NCI-H2029 treated with DMSO at 0.1 percent for 48 hours (cell line): ENCODE data around the gene RNF217.
A peak's percentile ranks its signal among the peaks of the same experiment; 100 is the strongest.
"Not testable (repeated sequence)": the region's sequence is repeated elsewhere in the genome, so short reads cannot be mapped to it uniquely, and the experiment has no call there.

ENCODE experiments used
- DNase-seq: peaks from one replicate; lab custom pipeline; 2025; lab: John Stamatoyannopoulos, UW

The RNF217 gene

DNA sequence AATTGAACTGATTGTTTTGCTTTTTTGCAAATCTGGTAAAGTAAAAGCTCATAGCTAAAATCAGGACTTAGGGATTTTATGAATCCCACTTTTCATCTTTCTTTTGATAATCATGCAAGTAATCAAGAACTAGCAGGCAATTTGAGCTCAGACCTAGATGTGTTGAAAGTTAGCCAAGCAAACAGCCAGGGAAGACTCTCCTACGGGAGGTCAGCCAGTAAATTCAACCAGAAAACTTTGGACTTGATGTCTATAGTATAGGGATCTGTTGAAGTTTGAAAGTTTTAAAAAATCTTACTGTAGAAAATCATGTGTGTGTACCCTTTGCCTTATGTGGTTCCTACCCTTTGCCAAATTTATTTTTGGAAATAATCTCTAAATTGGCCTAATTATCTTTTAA is 96.3 kb downstream of the RNF217 start:
- DNase-seq, result no peak

DNA sequence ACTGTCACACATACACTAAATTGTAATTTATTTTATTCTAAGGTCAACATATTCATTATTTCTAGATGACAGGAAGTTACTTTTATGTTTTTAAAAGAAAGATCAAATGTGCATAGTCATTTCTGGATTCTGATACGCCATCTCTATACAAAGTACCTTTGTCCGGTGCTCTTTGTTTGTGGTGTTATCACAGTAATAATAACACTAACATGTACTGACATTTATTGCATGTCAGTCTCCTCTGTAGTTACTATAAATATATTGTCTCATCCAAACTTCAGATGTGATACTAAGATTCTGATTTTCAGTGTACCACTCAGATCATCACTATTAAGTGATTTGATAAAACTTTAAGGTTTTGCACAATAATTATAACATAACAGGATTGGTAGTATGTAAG is 101.1 kb downstream of the RNF217 start:
- DNase-seq, result no peak

DNA sequence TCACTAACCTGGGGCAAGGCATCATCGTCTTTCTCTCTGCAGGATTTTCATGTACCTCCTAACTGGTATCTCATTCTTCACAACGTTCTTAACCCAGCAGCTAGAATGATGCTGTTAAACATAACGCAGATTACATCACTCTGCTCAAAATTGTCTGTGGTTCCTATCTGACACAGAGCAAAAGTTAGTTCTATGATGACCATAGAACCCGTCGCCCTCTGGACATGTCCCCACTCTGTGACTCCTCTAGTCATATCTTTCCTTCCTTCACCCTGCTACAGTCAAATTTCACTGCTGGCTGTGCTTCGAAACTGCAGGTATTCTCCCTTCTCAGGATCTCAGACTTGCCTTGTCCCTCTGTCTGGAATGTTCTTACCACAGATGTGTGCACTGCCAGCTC is 103.9 kb downstream of the RNF217 start:
- DNase-seq, result no peak

DNA sequence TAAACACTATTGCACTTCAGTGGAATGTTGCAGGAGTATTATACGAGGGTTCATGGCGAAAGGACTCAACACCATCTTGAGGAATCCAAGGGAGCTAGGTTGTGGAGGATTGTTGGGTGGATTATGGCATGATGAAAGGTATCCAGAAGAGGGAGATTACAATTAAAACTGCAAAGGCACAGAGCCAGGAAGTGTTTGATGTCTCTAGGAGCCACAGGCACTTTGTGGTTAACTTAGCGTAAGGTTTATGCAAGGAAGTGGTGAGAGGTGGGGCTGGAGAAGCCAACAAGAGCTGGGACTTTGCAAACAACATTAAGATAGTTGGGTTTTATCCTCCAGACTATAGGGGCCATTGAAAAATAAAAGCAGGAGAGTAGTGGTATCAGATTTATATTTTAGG is 104.7 kb downstream of the RNF217 start:
- no peak for DNase-seq

DNA sequence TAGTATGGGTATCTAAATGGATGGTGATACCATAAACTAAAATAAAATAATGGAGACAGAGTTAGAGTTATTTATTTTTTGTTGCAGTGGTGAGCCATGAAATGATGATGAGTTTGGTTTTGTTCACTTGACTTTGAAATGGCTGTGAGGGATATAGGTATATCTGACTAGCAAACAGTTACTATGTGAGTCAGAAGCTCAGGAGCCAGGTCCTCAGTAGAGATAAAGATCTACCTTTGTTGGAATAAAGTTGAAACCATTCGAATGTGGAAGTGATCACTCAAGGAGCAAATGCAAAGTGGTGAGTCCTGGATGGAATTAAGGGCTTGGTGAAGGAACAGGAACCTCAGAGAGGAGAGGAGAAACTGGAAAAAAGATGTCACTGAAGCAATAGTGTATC is 105.3 kb downstream of the RNF217 start:
- no peak for DNase-seq

DNA sequence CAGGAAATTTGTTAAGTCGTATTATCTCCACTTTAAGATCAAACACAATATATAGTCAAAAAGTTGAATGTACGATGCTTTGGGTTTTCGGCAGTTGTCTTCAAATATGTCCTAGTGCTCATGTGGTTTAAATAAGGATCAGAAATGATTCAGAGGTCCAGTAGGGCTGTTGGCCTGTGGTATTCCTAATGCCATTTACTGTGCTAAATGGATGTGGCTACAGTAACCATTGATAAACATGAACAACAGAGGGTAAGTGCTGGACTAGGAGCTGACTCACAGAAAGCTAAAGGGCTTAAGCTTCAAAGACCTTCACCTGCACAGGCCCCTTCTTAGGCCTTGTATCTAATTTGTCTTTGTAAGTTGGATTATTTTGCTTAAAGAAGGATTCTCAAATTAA is 110.8 kb downstream of the RNF217 start:
- no peak for DNase-seq

DNA sequence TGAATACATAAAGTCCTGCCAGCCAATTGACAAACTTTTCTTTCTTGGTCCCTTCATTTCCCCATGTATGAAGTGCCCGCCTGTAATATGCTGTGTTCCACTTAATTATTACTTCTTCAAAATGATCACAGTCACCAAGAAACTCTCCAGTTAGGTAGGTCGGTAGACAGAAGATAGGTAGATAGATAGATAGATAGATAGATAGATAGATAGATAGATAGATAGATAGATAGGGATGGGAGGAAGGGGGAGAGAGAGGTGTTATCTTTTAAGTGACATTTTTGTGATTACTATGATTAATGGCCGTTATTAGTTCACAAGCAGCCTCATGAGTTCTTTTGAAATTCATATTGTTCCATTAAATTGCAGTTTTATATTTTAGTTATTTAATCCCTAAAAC is 111.9 kb downstream of the RNF217 start:
- DNase-seq, result no peak

DNA sequence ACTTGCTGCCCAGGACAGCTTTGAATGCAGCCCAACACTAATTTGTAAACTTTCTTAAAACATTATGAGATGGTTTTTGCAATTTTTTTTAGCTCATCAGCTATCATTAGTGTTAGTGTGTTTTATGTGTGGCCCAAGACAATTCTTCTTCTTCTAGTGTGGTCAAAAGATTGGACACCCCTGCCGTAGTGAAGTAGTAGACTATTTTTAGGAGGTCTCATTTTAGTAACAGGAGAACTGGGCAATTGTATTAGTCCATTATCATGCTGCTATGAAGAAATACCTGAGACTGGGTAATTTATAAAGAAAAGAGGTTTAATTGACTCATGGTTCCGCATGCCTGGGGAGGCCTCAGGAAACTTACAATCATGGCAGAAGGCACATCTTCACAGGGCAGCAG is 112.8 kb downstream of the RNF217 start:
- DNase-seq, result not testable (repeated sequence)

DNA sequence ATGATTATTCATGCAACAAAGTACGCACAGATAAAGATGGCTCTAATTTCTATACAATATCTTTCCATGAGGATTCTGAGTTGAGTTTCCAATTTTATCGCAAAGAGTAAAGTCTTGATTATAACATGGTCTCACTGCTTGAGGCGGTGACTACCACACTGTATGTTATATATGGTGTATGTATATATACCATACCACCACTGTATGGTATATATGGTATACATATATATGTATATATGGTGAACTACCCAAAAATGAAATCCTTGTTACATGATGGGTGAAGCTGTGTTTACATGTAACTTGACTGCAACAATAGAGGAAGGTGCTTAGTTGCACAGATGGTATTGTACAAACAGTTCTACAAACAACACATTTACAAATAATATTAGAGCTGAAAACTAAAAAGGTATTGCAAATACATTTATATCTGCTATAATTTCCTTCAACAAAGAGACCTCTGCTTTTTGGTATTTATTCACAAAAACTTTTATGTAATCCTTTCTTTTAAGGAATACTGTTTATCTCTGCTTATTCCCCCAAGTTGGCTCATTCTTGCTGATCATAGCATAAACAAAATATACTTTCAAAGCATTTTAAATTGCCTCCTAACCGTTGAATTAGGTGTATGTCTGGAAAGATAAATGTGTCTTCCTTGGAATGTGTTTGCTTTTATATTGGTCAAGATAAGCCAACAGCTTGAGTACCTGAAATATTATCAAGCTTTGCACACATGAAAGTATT is 113.7 kb downstream of the RNF217 start:
- no peak for DNase-seq

DNA sequence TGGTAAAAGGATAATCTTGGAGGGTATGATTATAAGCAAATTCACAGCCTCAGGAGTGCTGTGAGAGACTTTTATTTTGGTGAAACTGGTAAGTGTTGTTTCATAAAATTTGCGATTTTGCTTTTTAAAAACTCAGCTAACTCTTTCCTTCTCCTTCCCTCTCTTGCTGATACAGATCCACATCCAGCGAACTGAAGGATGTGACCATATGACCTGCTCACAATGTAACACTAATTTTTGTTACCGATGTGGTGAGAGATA is 114.2 kb downstream of the RNF217 start:
- DNase-seq, result no peak

DNA sequence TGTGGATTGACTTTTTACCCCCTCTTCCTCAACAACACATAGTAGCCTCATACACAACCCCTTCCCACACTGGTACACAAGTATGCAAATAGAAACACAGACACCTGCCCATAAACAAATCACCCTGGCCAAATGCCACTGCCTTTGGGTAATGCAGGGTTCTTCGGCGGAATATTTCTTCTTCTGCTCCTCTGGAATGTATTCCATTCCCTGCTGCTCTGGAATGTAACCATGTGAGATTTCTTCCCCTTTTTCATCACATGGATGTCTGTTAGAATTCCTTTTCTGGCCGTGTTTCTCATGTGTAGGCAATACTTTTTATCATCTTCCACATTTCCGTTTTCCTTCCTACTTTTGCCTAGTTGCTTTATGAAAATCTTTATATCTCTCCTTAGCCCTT is 115.2 kb downstream of the RNF217 start:
- DNase-seq, result no peak

DNA sequence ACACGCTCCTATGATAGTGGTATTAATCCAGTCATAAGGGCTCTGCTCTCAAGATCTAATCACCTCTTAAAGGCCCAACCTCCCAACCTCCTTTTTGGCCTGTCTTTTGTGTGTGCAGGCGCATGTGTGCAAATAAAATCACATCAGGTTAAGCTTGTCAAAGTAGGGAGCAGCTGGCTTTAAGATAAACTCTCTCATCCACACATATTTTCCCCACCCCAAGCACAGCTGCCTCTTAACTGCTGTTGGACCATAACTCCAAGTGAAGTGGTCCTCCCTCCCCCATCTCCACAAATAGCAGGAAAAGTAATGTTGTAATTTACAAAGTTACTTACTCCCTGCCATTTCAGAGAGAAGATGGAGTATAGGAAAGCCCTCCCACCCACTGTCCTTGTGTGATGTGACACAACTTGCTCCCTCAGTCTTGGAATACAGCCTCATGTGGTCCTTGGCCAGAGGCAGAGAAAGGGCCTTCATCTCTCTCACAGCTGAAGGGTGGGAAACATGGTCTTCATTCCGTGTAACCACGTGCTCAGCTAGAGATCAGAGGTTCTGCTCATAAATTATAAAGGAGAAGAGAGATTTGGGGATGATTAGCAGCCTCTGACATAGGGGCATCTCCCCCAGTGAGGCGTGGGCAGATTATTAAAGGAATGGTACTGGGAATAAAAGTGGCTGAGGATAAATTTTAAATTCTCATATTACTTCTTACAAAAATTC is 116.5 kb downstream of the RNF217 start:
- no peak for DNase-seq

DNA sequence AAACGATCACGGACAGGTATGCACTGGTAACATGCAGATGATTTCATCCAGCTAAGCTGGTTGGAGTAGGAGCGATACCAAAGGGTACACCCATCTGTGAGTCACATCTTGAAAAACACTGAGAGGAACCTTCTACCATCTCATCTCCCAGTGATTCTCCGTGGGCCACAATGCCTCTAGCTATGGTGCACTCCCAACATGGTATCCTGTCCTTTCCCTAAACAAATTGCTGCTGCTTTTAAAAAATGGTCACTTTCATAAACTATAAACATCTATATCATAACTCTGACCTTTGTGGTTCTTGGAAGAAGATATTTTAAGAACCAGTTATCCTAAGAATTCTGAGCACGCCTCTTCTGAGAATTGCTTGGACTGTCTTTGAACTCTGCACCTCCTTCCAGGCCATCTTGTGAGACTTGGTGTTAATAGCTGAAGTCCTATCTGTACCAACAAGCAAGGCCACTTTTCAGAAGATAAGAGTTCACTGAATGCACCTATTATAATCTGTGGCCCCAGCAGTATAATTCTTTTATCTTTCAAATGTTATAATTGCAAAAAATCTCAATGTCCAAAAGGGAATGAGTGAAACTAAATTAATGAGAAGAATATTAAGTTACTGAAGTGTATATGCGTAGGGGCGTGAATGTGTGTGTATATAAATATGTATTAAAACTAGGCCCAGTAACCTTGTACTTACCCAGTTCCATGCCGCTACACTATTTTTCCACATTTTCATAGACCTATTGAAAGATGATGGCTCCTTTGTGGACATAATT is 120.9 kb downstream of the RNF217 start:
- DNase-seq, result no peak

DNA sequence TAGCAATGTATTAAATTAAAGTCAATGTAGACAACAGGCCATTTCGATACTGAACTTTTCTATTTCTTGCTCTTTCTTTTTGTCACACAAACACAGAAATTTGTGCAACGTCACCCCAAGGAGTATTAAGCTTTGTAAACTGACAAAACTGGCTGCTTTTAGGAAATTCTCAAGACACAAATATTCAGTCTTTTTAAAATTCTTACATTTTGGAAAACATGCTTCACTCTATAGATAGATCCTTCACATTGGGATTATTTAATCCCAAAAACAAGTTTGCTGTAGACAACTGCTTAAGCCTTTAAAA is 121.4 kb downstream of the RNF217 start:
- DNase-seq, result no peak

DNA sequence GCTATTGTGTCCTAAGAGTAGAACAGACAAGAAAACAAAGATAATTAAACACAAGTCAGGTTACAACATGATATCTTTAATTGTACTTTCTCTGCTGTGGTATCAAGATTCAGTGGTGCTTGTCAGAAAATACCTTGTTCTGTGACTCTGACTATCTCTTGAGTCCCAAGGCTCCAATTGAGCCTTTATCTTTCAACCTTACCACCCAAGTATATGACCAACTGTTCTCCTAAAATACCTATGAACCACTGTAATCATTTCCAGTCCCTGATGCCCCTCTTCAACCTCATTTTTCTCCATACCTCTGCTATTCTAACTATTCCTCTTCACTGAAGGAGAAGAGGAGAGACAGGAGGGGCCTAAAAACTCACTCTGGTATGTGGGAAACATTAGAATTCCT is 124.5 kb downstream of the RNF217 start:
- no peak for DNase-seq

DNA sequence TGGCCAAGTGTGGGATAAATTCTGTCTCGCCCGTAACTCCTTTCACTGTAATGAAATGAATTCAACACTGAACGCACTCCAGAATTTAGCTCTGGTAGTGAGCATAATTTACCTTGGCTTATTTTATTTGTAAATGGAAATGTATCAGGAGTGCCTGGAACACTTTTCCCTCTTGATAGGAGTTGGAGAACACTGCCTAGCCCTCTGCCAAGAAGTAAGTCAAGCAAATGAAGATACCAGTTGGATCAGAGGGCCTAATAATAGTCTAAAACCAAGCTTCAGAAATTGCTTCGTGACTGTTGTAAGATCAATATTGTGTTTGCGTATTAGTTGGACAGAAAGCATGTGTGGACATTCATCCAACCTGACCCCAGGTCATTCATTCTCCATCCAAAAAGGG is 126.7 kb downstream of the RNF217 start:
- no peak for DNase-seq

DNA sequence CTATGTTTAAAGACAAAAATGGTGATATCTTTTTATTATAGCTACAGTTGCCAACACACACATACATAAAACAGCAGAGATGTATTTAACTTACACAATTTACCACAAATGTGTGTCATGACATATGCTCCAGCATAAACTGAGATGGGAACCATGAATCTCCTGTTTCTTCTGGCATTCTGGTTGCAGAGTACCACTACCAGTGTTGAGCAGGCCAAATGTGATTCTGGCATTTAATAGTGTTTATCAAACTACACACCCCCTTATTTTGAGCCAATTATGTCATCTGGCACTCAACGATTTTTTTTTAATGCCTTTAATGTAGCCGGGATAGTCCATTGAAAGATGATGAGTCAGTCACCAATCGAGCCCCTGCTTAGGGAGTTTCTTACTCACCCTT is 132.3 kb downstream of the RNF217 start:
- DNase-seq, result no peak

DNA sequence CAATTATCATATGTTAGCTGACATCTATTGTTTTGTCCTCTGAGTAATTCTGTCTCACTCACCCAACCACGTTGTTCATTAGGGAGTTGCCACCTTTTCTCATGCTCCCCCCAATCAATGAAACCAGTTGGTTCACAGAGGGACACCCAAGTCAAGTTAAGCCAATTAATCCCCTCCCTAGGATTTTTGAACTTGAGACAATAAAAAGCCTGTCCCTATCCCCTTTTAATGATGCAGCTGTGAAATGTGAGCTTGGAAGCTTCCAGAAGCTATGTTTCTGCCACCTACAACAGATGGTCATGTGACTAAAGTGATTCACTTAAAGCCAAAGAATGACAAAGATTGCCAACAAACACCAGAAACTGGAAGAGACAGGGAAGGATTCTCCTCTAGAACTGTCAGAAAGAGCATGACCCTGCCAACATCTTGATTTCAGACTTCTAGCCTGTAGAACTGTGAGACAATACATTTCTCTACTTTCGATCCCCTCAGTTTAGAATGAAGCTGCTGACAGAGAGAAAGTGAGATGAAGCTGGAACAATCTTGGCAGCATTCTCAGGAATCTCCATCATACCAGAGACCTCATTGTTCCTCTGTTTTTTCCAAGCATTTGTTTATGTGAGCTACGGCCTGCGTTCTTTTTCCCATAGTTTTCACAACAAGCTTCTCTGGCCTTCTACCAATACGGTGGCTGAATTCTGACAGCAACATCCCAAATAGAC is 133.5 kb downstream of the RNF217 start:
- no peak for DNase-seq

DNA sequence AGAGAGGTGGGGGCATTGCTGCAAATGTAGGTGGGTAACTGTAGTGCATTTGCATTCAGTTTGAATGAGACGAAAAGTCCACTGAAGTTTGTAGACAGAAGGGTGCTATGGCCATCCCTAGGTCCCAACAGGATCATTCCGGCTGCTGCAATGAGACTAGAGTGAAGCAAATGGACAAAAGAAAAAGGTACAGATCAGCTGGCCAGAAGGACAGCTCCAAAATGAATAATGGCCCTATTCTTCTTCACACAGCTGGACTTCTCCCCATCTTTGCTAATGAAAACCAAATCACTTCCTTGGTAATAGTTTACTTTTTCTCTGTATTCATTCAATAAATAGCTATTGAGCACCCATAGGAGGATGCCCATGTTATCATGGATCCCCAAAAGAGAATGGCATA is 134.9 kb downstream of the RNF217 start:
- no peak for DNase-seq

DNA sequence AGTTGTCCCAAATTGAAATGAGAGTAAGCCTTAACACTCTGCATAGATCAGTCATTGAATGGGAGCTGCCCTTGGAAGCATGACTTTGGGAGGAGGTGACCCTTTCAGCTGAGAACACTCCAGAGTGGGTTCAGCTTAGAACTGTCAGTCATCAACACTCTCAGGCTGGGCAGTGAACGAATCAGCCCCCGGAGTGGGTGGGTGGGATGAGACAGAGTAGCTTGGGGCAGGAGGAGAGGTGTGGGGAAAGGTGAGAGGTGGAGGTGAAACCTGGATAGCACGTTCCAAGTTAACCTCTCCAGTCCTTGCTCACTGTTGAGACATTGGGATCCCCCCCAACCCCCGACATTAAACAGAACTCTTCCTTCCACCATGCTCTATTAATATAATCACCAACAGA is 136.0 kb downstream of the RNF217 start:
- DNase-seq, result no peak

DNA sequence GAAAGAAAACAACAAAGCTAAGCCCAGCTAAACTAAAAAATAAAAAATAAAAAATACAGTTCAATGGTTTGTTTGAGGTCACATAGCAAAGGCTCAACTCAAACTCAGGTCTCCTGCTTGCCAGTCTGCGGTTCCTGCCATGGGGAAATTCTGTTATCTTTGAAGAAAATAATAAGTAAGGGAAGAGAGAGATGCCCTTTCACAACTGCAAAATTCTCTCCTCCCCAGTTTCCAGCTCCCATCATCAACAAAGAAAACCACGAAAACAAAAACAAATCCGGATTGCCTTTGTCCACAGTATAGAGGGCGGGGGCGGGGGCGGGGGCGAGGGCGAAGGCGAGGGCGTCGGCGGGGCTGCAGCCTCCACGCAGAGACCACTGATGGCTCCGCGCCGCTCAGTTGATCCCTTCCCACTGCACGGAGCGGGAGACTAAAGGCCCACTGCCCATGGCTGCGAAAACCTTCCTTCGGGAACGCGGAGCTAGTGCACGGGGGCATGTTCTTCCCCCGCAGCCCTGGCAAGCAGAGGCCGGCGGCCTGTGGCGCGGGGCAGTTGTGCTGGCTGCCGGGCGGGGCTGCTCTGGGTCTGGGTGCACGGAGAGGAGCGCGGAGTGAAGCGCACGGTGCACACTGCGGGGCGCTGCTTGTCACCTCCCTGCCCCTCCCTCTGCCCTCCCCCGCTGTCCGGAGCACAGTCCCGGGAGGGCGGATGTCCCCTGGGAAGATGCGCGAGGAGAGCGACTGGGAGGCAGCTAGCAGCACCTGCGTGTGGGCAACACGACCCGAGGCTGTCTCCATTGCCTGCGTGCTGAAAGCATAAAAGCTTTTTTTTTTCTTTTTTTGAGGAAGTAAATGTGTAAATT is 137.2 kb downstream of the RNF217 start:
- DNase-seq, result peak; percentile 51

DNA sequence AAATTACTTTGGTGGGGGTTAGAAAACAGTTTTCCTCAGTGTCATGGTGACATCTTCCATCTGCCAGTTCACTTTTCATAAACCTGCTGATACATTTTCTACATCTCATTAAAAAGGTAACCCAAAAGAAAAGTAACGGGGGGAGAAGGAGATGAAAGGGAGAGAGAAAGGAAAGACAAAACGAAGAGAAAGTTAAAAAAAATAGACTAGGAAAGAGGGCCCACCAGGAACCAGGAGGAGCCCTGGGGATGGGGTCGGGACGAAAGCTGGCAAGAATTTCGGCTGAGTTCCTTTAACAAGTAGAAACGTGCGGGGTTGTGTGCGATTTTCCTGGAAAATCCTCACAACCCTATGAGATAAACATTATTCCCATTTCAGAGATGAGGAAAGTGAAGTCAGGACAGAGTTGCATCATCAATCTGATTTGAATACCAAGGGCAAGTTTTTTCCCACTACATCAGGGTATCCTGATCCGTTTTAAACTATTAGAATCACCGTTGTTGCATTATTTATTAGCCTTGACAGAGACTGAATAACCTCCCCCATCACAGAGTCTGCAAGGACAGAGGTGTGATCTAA is 137.9 kb downstream of the RNF217 start:
- DNase-seq, result no peak
